GM19463 (cell line): ENCODE results near the gene GABRA6.

Experiments used
- ATAC-seq: cut with Tn5 transposase; IDR thresholded peaks from one replicate; pipeline ENCODE4 v1.9.1; 2021; ENCODE audit warnings: mild to moderate bottlenecking, moderate library complexity; ENCODE audit not compliant: unreplicated experiment

Gene GABRA6

DNA sequence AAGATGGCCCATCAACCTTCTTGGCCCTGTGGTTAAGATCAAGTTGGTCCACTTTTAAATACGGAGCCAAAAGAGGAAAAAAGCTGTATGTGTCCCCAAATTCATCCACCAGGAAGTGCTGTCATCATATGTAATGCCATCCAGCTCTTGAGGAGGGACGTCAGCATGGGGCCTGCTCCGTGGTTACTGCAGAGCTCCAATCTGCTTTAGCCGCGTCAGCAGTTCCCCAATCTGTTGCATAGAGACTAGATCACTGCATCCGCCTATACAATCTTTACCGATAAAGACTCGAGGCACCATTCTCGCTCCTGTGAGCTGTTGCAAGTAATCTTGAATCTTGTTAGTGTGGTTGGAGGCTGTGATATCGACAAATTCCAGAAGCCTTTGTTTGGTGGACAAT, 65.7 kb downstream of the GABRA6 start:
- no peak for ATAC-seq
